H9 (cell line): Measurements from ENCODE around the gene IGSF9B. TPM values are rescaled to one million over a fixed set of nuclear protein-coding genes. Genes with fewer than 3 reads are reported as not detected.
A peak's percentile ranks its signal among the peaks of the same experiment; 100 is the strongest.

Experiments used
- DNase-seq: peaks from one replicate; pipeline ENCODE4 v3.0.0-alpha.2; 2017
- H2AFZ ChIP-seq: one replicate; pipeline ENCODE4 v1.6.1; 2013; ENCODE audit warnings: mild to moderate bottlenecking, low read length, control low read depth, moderate library complexity
- H2AK5ac ChIP-seq: 2 replicates; pipeline ENCODE4 v1.6.1; 2013; ENCODE audit warnings: low read length, control low read depth, mixed read lengths; ENCODE audit not compliant: insufficient read length
- H2BK120ac ChIP-seq: one replicate; pipeline ENCODE4 v1.6.1; 2013; ENCODE audit warnings: low read depth, mild to moderate bottlenecking, low read length, control low read depth, inconsistent platforms; ENCODE audit not compliant: poor library complexity, severe bottlenecking
- H2BK12ac ChIP-seq: 2 replicates; pipeline ENCODE4 v1.6.1; 2013; ENCODE audit warnings: low read length, control low read depth, mixed read lengths, low read depth; ENCODE audit not compliant: insufficient read length
- H2BK15ac ChIP-seq: 2 replicates; pipeline ENCODE4 v1.6.1; 2013; ENCODE audit warnings: low read depth, low read length, control low read depth
- H2BK20ac ChIP-seq: one replicate; pipeline ENCODE4 v1.6.1; 2013; ENCODE audit warnings: low read depth, mild to moderate bottlenecking, low read length, control low read depth, inconsistent platforms; ENCODE audit not compliant: poor library complexity, severe bottlenecking
- H2BK5ac ChIP-seq: 2 replicates; pipeline ENCODE4 v1.6.1; 2013; ENCODE audit warnings: low read length, control low read depth, mixed read lengths; ENCODE audit not compliant: insufficient read length
- H3K14ac ChIP-seq: 2 replicates; pipeline ENCODE4 v1.6.1; 2013; ENCODE audit warnings: low read length, control low read depth; ENCODE audit not compliant: insufficient read depth
- H3K18ac ChIP-seq: 2 replicates; pipeline ENCODE4 v1.6.1; 2013; ENCODE audit warnings: low read depth, mild to moderate bottlenecking, mixed read lengths, low read length, control low read depth; ENCODE audit not compliant: insufficient read length
- H3K23ac ChIP-seq: 2 replicates; pipeline ENCODE4 v1.6.1; 2013; ENCODE audit warnings: low read length, control low read depth, mixed read lengths, low read depth; ENCODE audit not compliant: insufficient read length
- H3K23me2 ChIP-seq: 2 replicates; pipeline ENCODE4 v1.6.1; 2013; ENCODE audit warnings: low read depth, mild to moderate bottlenecking, mixed read lengths, low read length, control low read depth; ENCODE audit not compliant: insufficient read length, poor library complexity, severe bottlenecking
- H3K27ac ChIP-seq: 2 replicates; pipeline ENCODE4 v1.5.1; 2013; ENCODE audit warnings: low read length, control low read depth, mixed read lengths, low read depth; ENCODE audit not compliant: insufficient read length
- H3K27me3 ChIP-seq: 2 replicates; pipeline ENCODE4 v1.6.1; 2013; ENCODE audit warnings: low read length, control low read depth, inconsistent platforms; ENCODE audit not compliant: insufficient read depth
- H3K4ac ChIP-seq: 2 replicates; pipeline ENCODE4 v1.6.1; 2013; ENCODE audit warnings: low read depth, mild to moderate bottlenecking, control low read depth, inconsistent platforms, low read length, moderate library complexity
- H3K4me1 ChIP-seq: 2 replicates; pipeline ENCODE4 v1.6.1; 2013; ENCODE audit warnings: low read length, control low read depth, inconsistent platforms; ENCODE audit not compliant: insufficient read depth
- H3K4me2 ChIP-seq: 2 replicates; pipeline ENCODE4 v1.6.1; 2013; ENCODE audit warnings: low read length, control low read depth, mixed read lengths; ENCODE audit not compliant: insufficient read length, insufficient read depth
- H3K56ac ChIP-seq: 2 replicates; pipeline ENCODE4 v1.6.1; 2013; ENCODE audit warnings: low read depth, mild to moderate bottlenecking, mixed read lengths, low read length, control low read depth; ENCODE audit not compliant: insufficient read length
- H3K79me1 ChIP-seq: 2 replicates; pipeline ENCODE4 v1.6.1; 2013; ENCODE audit warnings: low read depth, mild to moderate bottlenecking, moderate library complexity, low read length, control low read depth, inconsistent platforms; ENCODE audit not compliant: insufficient read depth, poor library complexity, severe bottlenecking
- H3K79me2 ChIP-seq: 2 replicates; pipeline ENCODE4 v1.6.1; 2013; ENCODE audit warnings: low read length, control low read depth, inconsistent platforms; ENCODE audit not compliant: insufficient read depth
- H3K9ac ChIP-seq: 2 replicates; pipeline ENCODE4 v1.6.1; 2013; ENCODE audit warnings: low read length, control low read depth, mixed read lengths; ENCODE audit not compliant: insufficient read length; ENCODE audit errors: extremely low read depth
- H3K9me3 ChIP-seq: one replicate; pipeline ENCODE4 v1.6.1; 2013; ENCODE audit warnings: low read depth, low read length, inconsistent platforms; ENCODE audit not compliant: control insufficient read depth
- H3T11ph ChIP-seq: one replicate; pipeline ENCODE4 v1.6.1; 2013; ENCODE audit warnings: mild to moderate bottlenecking, low read length, control low read depth, inconsistent platforms
- H4K20me1 ChIP-seq: one replicate; pipeline ENCODE4 v1.6.1; 2013; ENCODE audit not compliant: control insufficient read depth, insufficient read length, insufficient read depth
- H4K5ac ChIP-seq: 2 replicates; pipeline ENCODE4 v1.6.1; 2013; ENCODE audit warnings: low read depth, mild to moderate bottlenecking, mixed read lengths, low read length, control low read depth; ENCODE audit not compliant: insufficient read length
- H4K8ac ChIP-seq: replicated peaks from 2 replicates; pipeline ENCODE4 v1.6.1; 2013; ENCODE audit warnings: low read length, control low read depth, mixed read lengths, low read depth; ENCODE audit not compliant: insufficient read length
- H4K91ac ChIP-seq: 2 replicates; pipeline ENCODE4 v1.6.1; 2013; ENCODE audit warnings: low read depth, mild to moderate bottlenecking, moderate library complexity, mixed read lengths, low read length, control low read depth; ENCODE audit not compliant: insufficient read length
- H3K27ac Mint-ChIP-seq, 3 experiments: 2 replicates in 2 of 3; 3 replicates in 1 of 3; pipeline ENCODE4 v1.8.0; 2020 to 2021; ENCODE audit warnings: mixed read lengths in 3 of 3, mild to moderate bottlenecking in 1 of 3, moderate library complexity in 1 of 3
- H3K27me3 Mint-ChIP-seq: 2 replicates; pipeline ENCODE4 v1.8.0; 2021; ENCODE audit warnings: low read depth, mild to moderate bottlenecking, moderate library complexity, mixed read lengths
- H3K36me3 Mint-ChIP-seq, 3 experiments: 2 replicates in 2 of 3; 3 replicates in 1 of 3; pipeline ENCODE4 v1.8.0; 2020 to 2021; ENCODE audit warnings: low read depth in 3 of 3, mixed read lengths in 3 of 3; ENCODE audit not compliant: insufficient read depth in 1 of 3
- H3K4me1 Mint-ChIP-seq, 2 experiments: 2 replicates each; pipeline ENCODE4 v1.8.0; 2020; ENCODE audit warnings: mixed read lengths in 2 of 2
- H3K4me3 Mint-ChIP-seq, 2 experiments: 2 replicates in 1 of 2; 3 replicates in 1 of 2; pipeline ENCODE4 v1.8.0; 2020 to 2021; ENCODE audit warnings: mild to moderate bottlenecking in 2 of 2, mixed read lengths in 2 of 2, moderate library complexity in 1 of 2
- H3K9me3 Mint-ChIP-seq, 2 experiments: 2 replicates in 1 of 2; 3 replicates in 1 of 2; pipeline ENCODE4 v1.8.0; 2020; ENCODE audit warnings: mild to moderate bottlenecking in 2 of 2, mixed read lengths in 2 of 2, moderate library complexity in 1 of 2
- CTCF ChIP-seq: fragments of 200-600 bp; sonication (generic); conservative IDR thresholded peaks from 3 replicates; pipeline ENCODE4 v1.8.0; 2021; ENCODE audit warnings: antibody characterized with exemption, mild to moderate bottlenecking
- WGBS: extraction: QIAGEN DNeasy Blood & Tissue Kit; methylation state at CpG from one replicate; pipeline ENCODE4 v1.1.7; 2013; ENCODE audit warnings: missing lambda C conversion rate, low lambda C conversion rate, mixed read lengths; ENCODE audit not compliant: insufficient read length; ENCODE audit errors: extremely low coverage; 5-methylcytosine and 5-hydroxymethylcytosine counted together
- total RNA-seq: library from RNA; stranded (reverse); gene quantifications from 2 replicates; pipeline ENCODE4 v1.2.1, GENCODE V29; 2021

IGSF9B gene
- total RNA-seq, 1 experiment from 2014 or later: 25.7 TPM

GRCh38 chr11:133908827-133909226 is 47.9 kb downstream of the IGSF9B start:
- WGBS: no CpG with 5 or more reads among the region's 16 CpGs

More at GRCh38 chr11:133908827-133909226, 47.9 kb downstream of the IGSF9B start:
- H2AK5ac ChIP-seq: no peak overlapping the region
- H3K27ac ChIP-seq: no peak overlapping the region
- no peak overlapping the region for H3K23ac ChIP-seq
- H3K4ac ChIP-seq: no peak overlapping the region
- DNase-seq: no peak
- H3K56ac ChIP-seq: no peak overlapping the region
- no peak overlapping the region for H3K4me2 ChIP-seq
- H2BK15ac ChIP-seq: no peak overlapping the region
- Mint-ChIP-seq H3K9me3 (no peaks in the 10 kb centered on the region), H3K27me3 (no peaks in the 10 kb centered on the region), H3K27ac (peak overlapping the region in 1 of 3 experiments; percentile 68; a peak in 1 of 7 replicates), H3K4me3 (no peak overlapping the region), H3K36me3 (peaks cover 39 to 68% (median 48%) of the 10 kb centered on the region in 3 experiments; a peak in 6 of 7 replicates), H3K4me1 (no peaks in the 10 kb centered on the region)
- no peaks in the 10 kb centered on the region for H3K79me1 ChIP-seq
- no peak overlapping the region for H2BK5ac ChIP-seq
- no peak overlapping the region for H2AFZ ChIP-seq
- H3K18ac ChIP-seq: no peak overlapping the region
- no peak overlapping the region for H3T11ph ChIP-seq
- no peak overlapping the region for H2BK120ac ChIP-seq
- no peak overlapping the region for H3K9ac ChIP-seq
- H3K4me1 ChIP-seq: no peaks in the 10 kb centered on the region
- no peak overlapping the region for H4K91ac ChIP-seq
- no peak overlapping the region for H2BK12ac ChIP-seq
- H3K27me3 ChIP-seq: no peaks in the 10 kb centered on the region
- no peak overlapping the region for H4K8ac ChIP-seq
- no peak overlapping the region for H2BK20ac ChIP-seq
- H4K20me1 ChIP-seq: no peaks in the 10 kb centered on the region
- H3K9me3 ChIP-seq: no peaks in the 10 kb centered on the region
- no peak for TF ChIP-seq CTCF
- H3K23me2 ChIP-seq: no peaks in the 10 kb centered on the region
- H4K5ac ChIP-seq: no peak overlapping the region
- no peaks in the 10 kb centered on the region for H3K79me2 ChIP-seq
- no peak overlapping the region for H3K14ac ChIP-seq
